Esophagus squamous epithelium (tissue), 4 donors: ENCODE measurements around the gene TBL1X.

Experiments used
- POLR2A ChIP-seq, 4 donors: fragments of 450-650 bp; IDR thresholded peaks; one replicate each; pipeline ENCODE4 v1.6.1; 2017; ENCODE audit warnings: antibody characterized with exemption in 4 of 4, mild to moderate bottlenecking in 4 of 4, moderate library complexity in 3 of 4
- TF ChIP-seq, protein P1 (sequence below), 6 experiments: fragments of 450-650 bp in 4 of 6; fragments of 200-600 bp in 2 of 6; sonication (generic) in 2 of 6; IDR thresholded peaks; one replicate each; pipeline ENCODE4 v1.5.1; 2016 to 2019; ENCODE audit warnings: antibody characterized with exemption in 6 of 6, mild to moderate bottlenecking in 4 of 6, moderate library complexity in 4 of 6

DNA sequence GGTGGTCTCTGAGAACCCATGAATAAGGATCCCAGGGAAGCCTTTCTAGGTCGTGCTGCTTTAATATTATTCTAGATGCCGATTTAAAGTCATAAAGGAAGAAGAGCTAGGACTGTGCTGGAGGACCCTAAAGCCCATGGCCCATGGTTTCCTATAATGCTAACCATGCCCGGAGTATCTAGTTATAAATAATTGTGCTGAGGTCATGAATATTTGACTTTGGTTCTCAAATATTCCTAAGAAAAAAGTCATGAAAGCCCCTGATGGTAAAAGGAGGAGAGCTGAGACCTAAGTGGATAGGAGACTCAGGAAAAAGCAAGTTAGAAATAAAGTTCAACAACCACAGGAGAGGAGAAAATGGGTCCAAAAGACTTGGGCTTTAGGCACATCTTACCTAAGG, 132.0 kb downstream of the TBL1X start:
- TF ChIP-seq, protein P1, sequence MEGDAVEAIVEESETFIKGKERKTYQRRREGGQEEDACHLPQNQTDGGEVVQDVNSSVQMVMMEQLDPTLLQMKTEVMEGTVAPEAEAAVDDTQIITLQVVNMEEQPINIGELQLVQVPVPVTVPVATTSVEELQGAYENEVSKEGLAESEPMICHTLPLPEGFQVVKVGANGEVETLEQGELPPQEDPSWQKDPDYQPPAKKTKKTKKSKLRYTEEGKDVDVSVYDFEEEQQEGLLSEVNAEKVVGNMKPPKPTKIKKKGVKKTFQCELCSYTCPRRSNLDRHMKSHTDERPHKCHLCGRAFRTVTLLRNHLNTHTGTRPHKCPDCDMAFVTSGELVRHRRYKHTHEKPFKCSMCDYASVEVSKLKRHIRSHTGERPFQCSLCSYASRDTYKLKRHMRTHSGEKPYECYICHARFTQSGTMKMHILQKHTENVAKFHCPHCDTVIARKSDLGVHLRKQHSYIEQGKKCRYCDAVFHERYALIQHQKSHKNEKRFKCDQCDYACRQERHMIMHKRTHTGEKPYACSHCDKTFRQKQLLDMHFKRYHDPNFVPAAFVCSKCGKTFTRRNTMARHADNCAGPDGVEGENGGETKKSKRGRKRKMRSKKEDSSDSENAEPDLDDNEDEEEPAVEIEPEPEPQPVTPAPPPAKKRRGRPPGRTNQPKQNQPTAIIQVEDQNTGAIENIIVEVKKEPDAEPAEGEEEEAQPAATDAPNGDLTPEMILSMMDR (IDR thresholded peaks at IDR 0.05), result no peak
- no peak for TF ChIP-seq POLR2A (IDR thresholded peaks at IDR 0.05)
